ENCODE results near the gene MIER2.

Gene MIER2

DNA sequence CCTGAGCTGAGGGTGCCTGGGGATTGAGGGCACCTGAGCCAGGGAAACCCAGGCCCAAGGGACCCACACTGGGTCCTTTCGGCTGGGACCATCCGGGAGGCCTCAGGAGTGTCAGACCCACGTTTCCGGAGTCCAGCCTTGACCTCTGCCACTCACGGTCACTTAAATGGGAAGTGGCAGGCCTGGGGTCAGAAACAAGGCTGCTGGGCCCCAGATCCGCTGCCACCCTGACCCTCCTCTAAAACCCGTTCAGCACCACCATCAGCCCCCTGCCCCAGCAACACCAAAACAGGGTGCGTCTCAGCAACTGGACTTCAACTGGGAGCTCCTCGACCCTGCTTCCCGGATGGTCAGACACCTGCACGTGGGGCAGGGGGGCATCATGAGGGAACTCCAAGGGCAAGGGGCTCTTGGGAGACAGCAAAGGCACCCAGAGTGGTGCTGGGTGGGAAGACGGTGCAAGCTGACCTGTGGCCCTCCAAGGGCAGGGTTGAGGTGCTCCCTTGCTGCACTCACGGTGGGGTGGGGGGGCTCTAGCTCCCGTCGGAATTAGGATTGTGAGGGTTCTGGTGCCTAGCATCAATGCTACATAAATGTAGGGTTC is 52.2 kb downstream of the MIER2 start:
- H3K36me3 ChIP-seq (ENCODE audit: control insufficient read depth in 2 of 2, insufficient read depth in 2 of 2, low read length in 2 of 2): no peaks in the 10 kb centered on the region
- H3K9ac ChIP-seq (ENCODE audit: low read length in 2 of 2): no peak overlapping the region
- peaks cover 29 to 49% of the 10 kb centered on the region in 2 donors for H3K27me3 ChIP-seq (ENCODE audit: control insufficient read depth in 1 of 2, insufficient read depth in 2 of 2, low read length in 2 of 2)
- H3K9me3 ChIP-seq (ENCODE audit: control insufficient read depth in 2 of 2, low read length in 2 of 2): no peaks in the 10 kb centered on the region
- no peak overlapping the region for H3K4me3 ChIP-seq (ENCODE audit: low read length in 2 of 2)
- no peak overlapping the region for H3K27ac ChIP-seq (ENCODE audit: low read length)
- peaks cover 32% of the 10 kb centered on the region for H3K4me1 ChIP-seq (ENCODE audit: control insufficient read depth, insufficient read depth, low read length)

DNA sequence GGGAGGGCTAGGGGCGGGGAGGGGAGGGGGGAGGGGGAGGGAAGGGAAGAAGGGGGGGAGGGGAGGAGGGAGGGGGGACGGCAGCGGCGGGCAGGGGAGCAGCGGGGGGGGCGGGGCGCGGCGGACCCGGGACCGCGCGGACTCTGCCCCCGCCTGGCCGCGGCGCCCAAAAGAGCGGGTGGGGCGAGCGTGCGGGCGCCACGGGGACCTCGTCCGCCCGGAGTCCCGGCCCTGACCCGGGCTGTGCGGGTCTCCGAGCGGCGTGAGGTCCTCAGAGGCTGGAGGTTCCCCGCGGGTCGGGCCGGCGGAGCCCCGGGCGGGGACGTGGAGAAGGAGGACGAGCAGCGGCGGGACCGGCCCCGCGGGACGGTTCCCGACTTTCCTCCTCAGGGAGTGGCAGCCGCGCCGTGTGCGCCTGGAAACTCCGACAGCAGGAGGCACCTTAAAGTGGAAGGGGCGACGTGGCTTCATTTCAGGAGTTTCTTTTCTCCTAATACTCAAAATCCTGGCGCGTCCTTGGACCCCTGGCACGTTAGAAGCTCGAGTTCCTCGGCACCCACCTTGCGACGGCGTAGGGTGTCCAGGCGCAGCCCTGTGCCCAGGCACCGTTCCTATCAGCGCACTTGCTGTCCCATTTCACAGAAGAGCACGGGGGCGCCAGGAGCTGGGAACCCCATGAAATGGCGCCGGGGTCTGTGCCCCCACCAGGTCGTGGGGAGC is 52.9 kb downstream of the MIER2 start:
- peaks cover 32% of the 10 kb centered on the region for H3K4me1 ChIP-seq (ENCODE audit: control insufficient read depth, insufficient read depth, low read length)

DNA sequence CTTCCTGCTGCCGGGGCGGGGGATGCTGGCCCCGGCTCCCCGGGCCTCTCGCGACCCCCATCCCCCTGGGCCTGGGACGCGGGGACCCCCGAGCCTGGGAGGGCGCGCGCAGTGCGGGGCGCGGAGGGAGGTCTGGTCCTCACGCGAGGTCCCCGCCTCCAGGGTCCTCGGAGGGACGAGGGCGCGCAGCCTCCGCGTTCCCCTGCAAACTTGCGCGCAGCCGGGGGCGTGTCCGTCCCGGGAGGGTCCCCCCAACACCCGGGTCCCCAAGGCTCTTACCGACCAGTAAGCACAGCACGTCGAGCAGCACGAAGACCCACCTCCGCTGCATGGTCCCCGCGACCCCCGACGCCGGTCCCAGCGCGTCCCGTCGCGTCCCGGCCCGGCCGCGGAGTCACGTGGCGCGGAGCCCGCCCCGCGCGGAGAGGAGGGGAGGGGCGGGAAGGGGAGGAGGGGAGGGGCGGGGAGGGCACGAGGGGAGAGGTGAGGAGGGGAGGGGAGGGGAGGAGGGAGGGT is 53.5 kb downstream of the MIER2 start, which contains the start of gene PLPP2:
TSS of gene PLPP2 (minus strand) at position 398 of the 516 bp plus-strand sequence. CDS start at position 331, 67 bp downstream.
- Histone ChIP-seq H3K27ac (ENCODE audit: low read length) (no peak within 1 kb of the TSS), H3K27me3 (ENCODE audit: control insufficient read depth in 1 of 2, insufficient read depth in 2 of 2, low read length in 2 of 2) (peaks cover 29 to 49% of the 10 kb centered on the region in 2 donors), H3K4me3 (ENCODE audit: low read length in 2 of 2) (peak within 1 kb of the TSS in 1 of 2 donors; percentile 52), H3K4me1 (ENCODE audit: control insufficient read depth, insufficient read depth, low read length) (peaks cover 31% of the 10 kb centered on the region), H3K9me3 (ENCODE audit: control insufficient read depth in 2 of 2, low read length in 2 of 2) (no peaks in the 10 kb centered on the region), H3K9ac (ENCODE audit: low read length in 2 of 2) (no peak within 1 kb of the TSS), H3K36me3 (ENCODE audit: control insufficient read depth in 2 of 2, insufficient read depth in 2 of 2, low read length in 2 of 2) (no peaks in the 10 kb centered on the region)

More for the DNA sequence above, 52.9 kb downstream of the MIER2 start:
- H3K36me3 ChIP-seq (ENCODE audit: control insufficient read depth in 2 of 2, insufficient read depth in 2 of 2, low read length in 2 of 2): no peaks in the 10 kb centered on the region
- peak overlapping the region in 1 of 2 donors; percentile 29 for H3K4me3 ChIP-seq (ENCODE audit: low read length in 2 of 2)
- no peak overlapping the region for H3K27ac ChIP-seq (ENCODE audit: low read length)
- H3K9ac ChIP-seq (ENCODE audit: low read length in 2 of 2): no peak overlapping the region
- no peaks in the 10 kb centered on the region for H3K9me3 ChIP-seq (ENCODE audit: control insufficient read depth in 2 of 2, low read length in 2 of 2)
- peaks cover 29 to 49% of the 10 kb centered on the region in 2 donors for H3K27me3 ChIP-seq (ENCODE audit: control insufficient read depth in 1 of 2, insufficient read depth in 2 of 2, low read length in 2 of 2)

DNA sequence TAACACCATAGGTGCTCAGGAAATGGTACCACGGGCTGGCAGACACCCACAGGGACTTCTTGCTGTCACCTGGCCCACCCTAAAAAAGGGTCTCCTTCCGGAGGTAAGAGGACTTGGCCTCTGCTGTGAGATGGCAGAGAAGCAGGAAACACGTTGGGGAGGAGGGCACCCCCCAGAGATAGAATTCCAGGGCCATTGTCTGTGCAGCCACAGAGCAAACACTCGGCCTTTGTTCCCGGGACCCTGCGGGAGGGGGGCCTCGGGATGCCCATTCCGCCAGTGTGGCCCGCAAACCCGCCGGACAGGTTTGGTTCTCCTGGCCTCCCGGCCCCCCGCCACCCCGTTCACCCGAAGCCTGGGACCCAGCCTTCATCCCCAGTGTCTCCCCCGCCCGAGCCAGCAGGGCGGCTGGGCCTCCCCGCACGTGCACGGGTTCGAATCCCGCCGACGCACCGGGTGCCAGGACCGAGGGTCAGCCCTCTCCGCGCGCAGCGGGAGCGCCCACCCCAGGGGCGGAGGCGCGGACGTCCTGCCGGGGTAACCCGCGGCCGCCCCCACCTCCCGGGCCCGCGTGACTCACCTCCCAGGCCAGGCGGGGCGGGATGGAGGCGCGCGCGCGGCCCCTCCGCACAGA is 54.1 kb downstream of the MIER2 start:
- no peak overlapping the region for H3K9ac ChIP-seq (ENCODE audit: low read length in 2 of 2)
- H3K36me3 ChIP-seq (ENCODE audit: control insufficient read depth in 2 of 2, insufficient read depth in 2 of 2, low read length in 2 of 2): no peaks in the 10 kb centered on the region
- peak overlapping the region in 1 of 2 donors; percentile 52 for H3K4me3 ChIP-seq (ENCODE audit: low read length in 2 of 2)
- H3K27me3 ChIP-seq (ENCODE audit: control insufficient read depth in 1 of 2, insufficient read depth in 2 of 2, low read length in 2 of 2): peaks cover 29 to 49% of the 10 kb centered on the region in 2 donors
- H3K27ac ChIP-seq (ENCODE audit: low read length): no peak overlapping the region
- peaks cover 26% of the 10 kb centered on the region for H3K4me1 ChIP-seq (ENCODE audit: control insufficient read depth, insufficient read depth, low read length)
- no peaks in the 10 kb centered on the region for H3K9me3 ChIP-seq (ENCODE audit: control insufficient read depth in 2 of 2, low read length in 2 of 2)

DNA sequence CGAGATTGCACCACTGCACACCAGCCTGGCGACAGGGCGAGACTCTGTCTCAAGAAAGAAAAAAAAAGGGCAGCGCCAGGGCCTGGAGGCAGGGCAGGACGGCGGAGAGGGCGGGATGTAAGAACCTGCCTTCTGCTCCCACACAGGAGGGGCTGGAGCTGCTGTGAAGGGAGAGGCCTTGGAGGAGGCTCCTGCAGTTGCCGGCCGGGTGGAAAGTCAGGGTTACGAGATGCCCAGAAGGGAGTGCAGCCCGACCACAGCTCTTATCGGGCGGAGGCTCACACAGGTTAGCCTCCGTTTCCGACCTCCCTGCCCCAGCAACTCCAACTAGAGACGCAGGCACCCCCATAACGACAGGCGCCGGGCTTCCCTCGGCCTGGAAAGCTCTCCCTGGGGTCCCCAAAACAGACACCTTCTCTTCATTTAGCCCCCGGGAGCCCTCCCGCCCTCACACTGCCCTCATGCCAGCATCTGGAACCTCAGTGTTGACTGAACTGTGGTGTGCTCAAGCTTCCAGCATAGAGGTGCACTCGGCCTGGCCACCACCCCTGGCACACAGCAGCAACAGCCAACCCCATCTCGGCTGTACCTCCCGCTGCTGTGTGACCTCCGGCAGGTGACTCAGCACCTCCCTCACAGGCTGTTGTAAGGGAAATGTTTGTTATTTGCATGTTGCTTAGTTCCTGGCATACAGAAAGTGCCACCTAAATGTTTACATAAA is 54.8 kb downstream of the MIER2 start:
- Histone ChIP-seq H3K4me3 (ENCODE audit: low read length in 2 of 2) (no peak overlapping the region), H3K27me3 (ENCODE audit: control insufficient read depth in 1 of 2, insufficient read depth in 2 of 2, low read length in 2 of 2) (peaks cover 29 to 48% of the 10 kb centered on the region in 2 donors), H3K27ac (ENCODE audit: low read length) (no peak overlapping the region), H3K9me3 (ENCODE audit: control insufficient read depth in 2 of 2, low read length in 2 of 2) (no peaks in the 10 kb centered on the region), H3K9ac (ENCODE audit: low read length in 2 of 2) (no peak overlapping the region), H3K36me3 (ENCODE audit: control insufficient read depth in 2 of 2, insufficient read depth in 2 of 2, low read length in 2 of 2) (no peaks in the 10 kb centered on the region), H3K4me1 (ENCODE audit: control insufficient read depth, insufficient read depth, low read length) (peaks cover 20% of the 10 kb centered on the region)

DNA sequence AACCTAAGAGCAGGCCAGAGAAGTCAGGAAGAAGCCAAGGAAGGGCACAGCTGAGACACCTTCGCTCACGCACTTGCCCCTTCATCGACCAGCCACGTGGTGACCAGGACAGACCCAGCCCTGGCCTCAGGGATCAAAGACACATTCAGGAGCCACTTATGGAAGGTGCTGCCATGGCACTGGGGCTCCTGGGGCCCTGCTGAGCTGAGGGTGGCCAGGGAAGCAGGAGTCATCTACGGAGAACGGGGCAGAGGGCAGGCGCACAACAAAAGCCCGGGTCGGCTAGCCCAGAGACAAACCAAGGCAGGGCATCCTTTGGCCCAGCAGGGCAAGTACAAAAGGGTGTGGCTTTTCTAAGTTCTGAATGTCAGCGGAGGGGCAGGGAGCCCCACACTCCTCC is 55.7 kb downstream of the MIER2 start:
- Histone ChIP-seq H3K9ac (ENCODE audit: low read length in 2 of 2) (no peak overlapping the region), H3K27me3 (ENCODE audit: control insufficient read depth in 1 of 2, insufficient read depth in 2 of 2, low read length in 2 of 2) (peaks cover 21 to 39% of the 10 kb centered on the region in 2 donors), H3K36me3 (ENCODE audit: control insufficient read depth in 2 of 2, insufficient read depth in 2 of 2, low read length in 2 of 2) (no peaks in the 10 kb centered on the region), H3K9me3 (ENCODE audit: control insufficient read depth in 2 of 2, low read length in 2 of 2) (no peaks in the 10 kb centered on the region), H3K4me3 (ENCODE audit: low read length in 2 of 2) (no peak overlapping the region), H3K27ac (ENCODE audit: low read length) (no peak overlapping the region), H3K4me1 (ENCODE audit: control insufficient read depth, insufficient read depth, low read length) (peaks cover 11% of the 10 kb centered on the region)

DNA sequence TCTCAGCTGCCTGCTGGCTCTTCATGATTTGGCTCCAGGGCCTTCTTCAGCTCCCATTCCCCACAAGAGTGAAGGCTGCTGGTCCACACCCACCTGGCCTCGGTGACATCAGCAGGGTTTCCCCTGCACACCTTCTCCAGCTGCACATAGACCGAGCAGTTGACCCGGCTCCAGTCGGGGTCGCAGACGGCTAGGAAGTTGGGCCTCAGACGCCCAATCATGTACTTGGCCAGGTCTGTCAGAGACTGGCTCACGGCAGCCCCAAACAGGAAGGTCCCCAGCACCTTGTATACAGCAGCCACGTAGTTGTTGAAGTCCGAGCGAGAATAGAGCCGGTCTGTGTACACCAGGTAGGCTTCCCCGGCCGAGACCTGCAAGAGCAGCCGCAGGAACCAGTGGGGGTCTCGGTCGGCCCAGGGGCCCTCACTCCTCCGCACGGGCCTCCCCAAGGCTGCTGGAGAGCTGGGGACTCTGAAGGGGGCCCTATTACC is 57.2 kb downstream of the MIER2 start:
- Histone ChIP-seq H3K27ac (ENCODE audit: low read length) (no peak overlapping the region), H3K36me3 (ENCODE audit: control insufficient read depth in 2 of 2, insufficient read depth in 2 of 2, low read length in 2 of 2) (no peaks in the 10 kb centered on the region), H3K9ac (ENCODE audit: low read length in 2 of 2) (no peak overlapping the region), H3K4me1 (ENCODE audit: control insufficient read depth, insufficient read depth, low read length) (peaks cover 10% of the 10 kb centered on the region), H3K27me3 (ENCODE audit: control insufficient read depth in 1 of 2, insufficient read depth in 2 of 2, low read length in 2 of 2) (peaks cover 7 to 24% of the 10 kb centered on the region in 2 donors), H3K9me3 (ENCODE audit: control insufficient read depth in 2 of 2, low read length in 2 of 2) (no peaks in the 10 kb centered on the region), H3K4me3 (ENCODE audit: low read length in 2 of 2) (no peak overlapping the region)

DNA sequence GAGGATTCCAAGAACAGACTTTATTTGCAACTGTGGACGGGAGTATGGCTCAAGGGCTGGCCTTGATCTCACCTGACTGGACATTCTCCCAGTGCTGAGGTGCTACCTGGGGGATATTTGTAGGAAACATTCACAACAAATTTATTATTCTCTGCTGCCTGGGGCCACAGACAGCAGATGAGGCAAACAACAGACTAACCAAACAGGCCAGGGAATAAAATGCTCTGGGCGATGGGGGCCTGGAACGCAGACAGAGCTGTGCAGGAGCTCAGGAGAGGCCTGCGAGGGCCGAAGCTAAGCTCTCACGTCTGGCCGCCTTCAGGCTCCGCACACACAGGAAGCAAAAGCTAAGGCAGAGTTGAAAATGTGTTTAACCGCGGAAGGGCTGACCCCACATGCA is 61.2 kb downstream of the MIER2 start:
- Histone ChIP-seq H3K9ac (ENCODE audit: low read length in 2 of 2) (no peak overlapping the region), H3K9me3 (ENCODE audit: control insufficient read depth in 2 of 2, low read length in 2 of 2) (no peaks in the 10 kb centered on the region), H3K36me3 (ENCODE audit: control insufficient read depth in 2 of 2, insufficient read depth in 2 of 2, low read length in 2 of 2) (no peaks in the 10 kb centered on the region), H3K27me3 (ENCODE audit: control insufficient read depth in 1 of 2, insufficient read depth in 2 of 2, low read length in 2 of 2) (peaks cover 3 to 4% of the 10 kb centered on the region in 2 donors), H3K4me1 (ENCODE audit: control insufficient read depth, insufficient read depth, low read length) (no peaks in the 10 kb centered on the region), H3K4me3 (ENCODE audit: low read length in 2 of 2) (no peak overlapping the region), H3K27ac (ENCODE audit: low read length) (no peak overlapping the region)

DNA sequence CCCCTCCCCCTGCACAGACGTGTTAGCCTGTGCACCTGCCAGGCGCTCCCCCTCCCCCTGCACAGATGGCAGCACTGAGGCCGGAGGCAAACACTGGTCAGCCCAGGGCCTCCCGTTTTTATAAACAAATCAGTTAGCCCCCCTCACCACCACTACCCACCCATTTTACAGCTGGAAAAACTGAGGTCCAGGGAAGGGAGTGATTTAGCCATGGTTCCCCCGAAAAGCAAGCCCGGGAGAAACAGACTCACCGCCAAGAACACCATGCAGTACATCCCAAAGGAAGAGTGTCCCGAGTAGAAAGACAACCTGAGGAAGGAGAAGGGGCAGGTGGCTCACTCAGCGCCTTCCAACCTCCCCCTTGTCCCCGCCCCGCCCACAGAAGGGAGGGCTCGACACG is 62.1 kb downstream of the MIER2 start:
- Histone ChIP-seq H3K27ac (ENCODE audit: low read length) (no peak overlapping the region), H3K36me3 (ENCODE audit: control insufficient read depth in 2 of 2, insufficient read depth in 2 of 2, low read length in 2 of 2) (no peaks in the 10 kb centered on the region), H3K9ac (ENCODE audit: low read length in 2 of 2) (no peak overlapping the region), H3K4me3 (ENCODE audit: low read length in 2 of 2) (no peak overlapping the region), H3K4me1 (ENCODE audit: control insufficient read depth, insufficient read depth, low read length) (no peaks in the 10 kb centered on the region), H3K27me3 (ENCODE audit: control insufficient read depth in 1 of 2, insufficient read depth in 2 of 2, low read length in 2 of 2) (peaks cover 7% of the 10 kb centered on the region in 2 donors), H3K9me3 (ENCODE audit: control insufficient read depth in 2 of 2, low read length in 2 of 2) (no peaks in the 10 kb centered on the region)

DNA sequence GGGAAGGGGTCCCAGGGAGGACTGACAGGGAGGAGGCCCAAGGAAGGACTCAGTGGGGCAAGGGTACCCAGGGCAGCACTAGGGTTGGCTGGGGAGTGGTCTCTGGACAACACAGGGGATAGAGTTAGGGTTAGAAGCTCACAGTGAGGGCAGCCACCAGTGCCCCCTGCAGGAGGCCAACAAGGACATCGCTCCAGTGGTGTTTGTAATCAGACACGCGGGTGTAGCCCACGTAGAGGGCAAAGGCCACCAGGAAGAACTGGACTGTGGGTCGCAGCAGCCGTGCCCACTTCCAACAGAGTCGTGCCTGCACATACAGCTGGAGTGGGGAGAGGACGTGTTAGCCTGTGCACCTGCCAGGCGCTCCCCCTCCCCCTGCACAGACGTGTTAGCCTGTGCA is 62.6 kb downstream of the MIER2 start:
- Histone ChIP-seq H3K36me3 (ENCODE audit: control insufficient read depth in 2 of 2, insufficient read depth in 2 of 2, low read length in 2 of 2) (no peaks in the 10 kb centered on the region), H3K9ac (ENCODE audit: low read length in 2 of 2) (no peak overlapping the region)

More for the DNA sequence above, 62.6 kb downstream of the MIER2 start:
- H3K27ac ChIP-seq (ENCODE audit: low read length): no peak overlapping the region
- H3K9me3 ChIP-seq (ENCODE audit: control insufficient read depth in 2 of 2, low read length in 2 of 2): no peaks in the 10 kb centered on the region
- no peak overlapping the region for H3K4me3 ChIP-seq (ENCODE audit: low read length in 2 of 2)
- H3K27me3 ChIP-seq (ENCODE audit: control insufficient read depth in 1 of 2, insufficient read depth in 2 of 2, low read length in 2 of 2): peaks cover 10 to 12% of the 10 kb centered on the region in 2 donors
- H3K4me1 ChIP-seq (ENCODE audit: control insufficient read depth, insufficient read depth, low read length): no peaks in the 10 kb centered on the region

Measured in stomach smooth muscle (tissue), 2 donors.